ENCODE results near the gene GDF11. TPM values are rescaled to one million over a fixed set of nuclear protein-coding genes. Genes with fewer than 3 reads are reported as not detected.
A peak's percentile ranks its signal among the peaks of the same experiment; 100 is the strongest.

Gene GDF11
- total RNA-seq, 1 donor from 2014 or later: 2.8 TPM

DNA sequence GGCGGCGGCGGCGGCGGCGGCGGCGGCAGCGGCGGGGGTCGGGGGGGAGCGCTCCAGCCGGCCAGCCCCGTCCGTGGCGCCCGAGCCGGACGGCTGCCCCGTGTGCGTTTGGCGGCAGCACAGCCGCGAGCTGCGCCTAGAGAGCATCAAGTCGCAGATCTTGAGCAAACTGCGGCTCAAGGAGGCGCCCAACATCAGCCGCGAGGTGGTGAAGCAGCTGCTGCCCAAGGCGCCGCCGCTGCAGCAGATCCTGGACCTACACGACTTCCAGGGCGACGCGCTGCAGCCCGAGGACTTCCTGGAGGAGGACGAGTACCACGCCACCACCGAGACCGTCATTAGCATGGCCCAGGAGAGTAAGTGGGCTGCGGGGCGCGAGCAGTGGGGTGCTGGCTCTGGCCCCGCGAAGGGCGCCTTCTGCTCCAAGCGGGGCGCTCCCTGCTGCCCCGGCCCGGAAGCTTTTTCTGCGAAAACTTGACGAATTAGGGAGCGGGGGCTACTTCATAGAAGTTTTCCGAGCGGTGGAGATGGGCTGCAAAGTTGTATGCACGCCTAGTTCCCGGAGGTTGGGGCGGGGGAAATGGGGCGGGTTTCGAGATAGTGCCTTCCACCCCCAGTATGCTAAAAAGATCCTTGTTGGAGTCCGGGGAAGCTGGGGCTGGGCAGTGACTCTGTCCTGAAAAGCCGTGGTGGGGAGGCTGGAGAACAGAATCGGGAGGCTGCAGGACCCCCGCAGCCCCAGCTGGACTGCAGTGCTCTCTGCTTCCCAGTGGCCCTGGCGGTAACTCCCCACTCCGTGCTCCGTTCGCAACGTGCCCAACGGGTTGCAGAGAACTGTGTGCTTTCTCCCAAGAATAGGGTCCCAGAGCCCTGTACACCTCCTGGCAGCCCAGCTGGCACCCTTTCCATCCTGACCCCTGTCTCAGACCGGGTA lies 751 bp downstream of the GDF11 start:
- TF ChIP-seq, protein P1, sequence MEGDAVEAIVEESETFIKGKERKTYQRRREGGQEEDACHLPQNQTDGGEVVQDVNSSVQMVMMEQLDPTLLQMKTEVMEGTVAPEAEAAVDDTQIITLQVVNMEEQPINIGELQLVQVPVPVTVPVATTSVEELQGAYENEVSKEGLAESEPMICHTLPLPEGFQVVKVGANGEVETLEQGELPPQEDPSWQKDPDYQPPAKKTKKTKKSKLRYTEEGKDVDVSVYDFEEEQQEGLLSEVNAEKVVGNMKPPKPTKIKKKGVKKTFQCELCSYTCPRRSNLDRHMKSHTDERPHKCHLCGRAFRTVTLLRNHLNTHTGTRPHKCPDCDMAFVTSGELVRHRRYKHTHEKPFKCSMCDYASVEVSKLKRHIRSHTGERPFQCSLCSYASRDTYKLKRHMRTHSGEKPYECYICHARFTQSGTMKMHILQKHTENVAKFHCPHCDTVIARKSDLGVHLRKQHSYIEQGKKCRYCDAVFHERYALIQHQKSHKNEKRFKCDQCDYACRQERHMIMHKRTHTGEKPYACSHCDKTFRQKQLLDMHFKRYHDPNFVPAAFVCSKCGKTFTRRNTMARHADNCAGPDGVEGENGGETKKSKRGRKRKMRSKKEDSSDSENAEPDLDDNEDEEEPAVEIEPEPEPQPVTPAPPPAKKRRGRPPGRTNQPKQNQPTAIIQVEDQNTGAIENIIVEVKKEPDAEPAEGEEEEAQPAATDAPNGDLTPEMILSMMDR (conservative IDR thresholded peaks at IDR 0.05; ENCODE audit: low read depth, low read length): no peak
- DNase-seq (ENCODE audit: low read depth): no peak

GRCh38 chr12:55744340-55745030 lies 1.6 kb downstream of the GDF11 start:
- H3K4me3 ChIP-seq (ENCODE audit: low read depth, low read length): peak overlapping the region; percentile 64

More for the DNA sequence above, 751 bp downstream of the GDF11 start:
- H3K4me3 ChIP-seq (ENCODE audit: low read depth, low read length): peak overlapping the region; percentile 64

GRCh38 chr12:55745361-55746173 lies 2.6 kb downstream of the GDF11 start:
- TF ChIP-seq, protein P1 (conservative IDR thresholded peaks at IDR 0.05; ENCODE audit: low read depth, low read length): no peak
- no peak for DNase-seq (ENCODE audit: low read depth)
- H3K4me3 ChIP-seq (ENCODE audit: low read depth, low read length): no peak overlapping the region

More at GRCh38 chr12:55744340-55745030, 1.6 kb downstream of the GDF11 start:
- no peak for DNase-seq (ENCODE audit: low read depth)
- TF ChIP-seq, protein P1 (conservative IDR thresholded peaks at IDR 0.05; ENCODE audit: low read depth, low read length): no peak

GRCh38 chr12:55746174-55746912 lies 3.4 kb downstream of the GDF11 start:
- no peak for DNase-seq (ENCODE audit: low read depth)
- TF ChIP-seq, protein P1 (conservative IDR thresholded peaks at IDR 0.05; ENCODE audit: low read depth, low read length): no peak
- H3K4me3 ChIP-seq (ENCODE audit: low read depth, low read length): no peak overlapping the region

GRCh38 chr12:55746913-55747231 lies 4.0 kb downstream of the GDF11 start:
- DNase-seq (ENCODE audit: low read depth): no peak
- H3K4me3 ChIP-seq (ENCODE audit: low read depth, low read length): no peak overlapping the region
- TF ChIP-seq, protein P1 (conservative IDR thresholded peaks at IDR 0.05; ENCODE audit: low read depth, low read length): no peak
